GM12801 (cell line): ENCODE results near the gene NTRK1.

Source experiments
- CTCF ChIP-seq: IDR thresholded peaks from one replicate; pipeline ENCODE4 v1.5.1; 2011; ENCODE audit warnings: control low read depth; ENCODE audit not compliant: insufficient read length; ENCODE audit errors: extremely low read depth

The NTRK1 gene

GRCh38 chr1:156839426-156840109 lies 21.1 kb upstream of the NTRK1 start:
- no peak for TF ChIP-seq CTCF

GRCh38 chr1:156840186-156840897 lies 20.3 kb upstream of the NTRK1 start:
- TF ChIP-seq CTCF, result no peak

GRCh38 chr1:156840898-156841279 lies 19.8 kb upstream of the NTRK1 start:
- TF ChIP-seq CTCF, result no peak

DNA sequence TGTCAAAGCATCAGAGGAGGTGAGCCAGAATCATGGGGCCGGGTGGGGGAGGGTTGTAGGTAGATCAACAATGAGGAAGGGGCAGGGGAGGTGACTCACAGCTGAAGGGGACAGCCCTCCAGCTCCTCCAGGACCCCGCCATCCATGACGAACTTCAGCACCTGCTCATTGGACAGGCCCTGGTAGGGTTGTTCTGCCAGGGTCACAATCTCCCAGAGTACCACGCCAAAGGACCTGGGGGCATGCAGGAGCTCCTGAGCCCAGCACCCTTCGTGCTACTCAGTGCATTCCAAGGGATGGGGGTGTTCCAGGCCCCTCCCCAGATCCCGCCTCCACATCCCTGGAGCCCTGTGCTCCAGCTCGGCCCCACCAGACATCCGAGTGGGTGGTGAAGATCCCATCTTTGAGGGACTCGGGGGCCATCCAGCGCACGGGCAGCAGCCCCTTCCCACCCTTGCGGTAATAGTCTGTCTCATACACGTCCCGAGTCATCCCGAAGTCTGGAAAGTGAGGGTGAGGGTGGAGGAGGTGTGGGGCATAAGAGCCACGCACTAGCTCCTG lies 19.3 kb upstream of the NTRK1 start:
- no peak for TF ChIP-seq CTCF

GRCh38 chr1:156842618-156843300 lies 17.9 kb upstream of the NTRK1 start:
- TF ChIP-seq CTCF, result no peak

- TF ChIP-seq CTCF, result no peak
These were observed 16.6 kb upstream of the NTRK1 start for GRCh38 chr1:156844102-156844501.

GRCh38 chr1:156844638-156845037 lies 16.0 kb upstream of the NTRK1 start:
- no peak for TF ChIP-seq CTCF
